Measurements from ENCODE around the gene HRG. TPM values are rescaled to one million over a fixed set of nuclear protein-coding genes. Genes with fewer than 3 reads are reported as not detected.
"Not testable (repeated sequence)": the region's sequence is repeated elsewhere in the genome, so short reads cannot be mapped to it uniquely, and the experiment has no call there.

Gene HRG
- total and polyA plus RNA-seq, 7 donors = not detected

DNA sequence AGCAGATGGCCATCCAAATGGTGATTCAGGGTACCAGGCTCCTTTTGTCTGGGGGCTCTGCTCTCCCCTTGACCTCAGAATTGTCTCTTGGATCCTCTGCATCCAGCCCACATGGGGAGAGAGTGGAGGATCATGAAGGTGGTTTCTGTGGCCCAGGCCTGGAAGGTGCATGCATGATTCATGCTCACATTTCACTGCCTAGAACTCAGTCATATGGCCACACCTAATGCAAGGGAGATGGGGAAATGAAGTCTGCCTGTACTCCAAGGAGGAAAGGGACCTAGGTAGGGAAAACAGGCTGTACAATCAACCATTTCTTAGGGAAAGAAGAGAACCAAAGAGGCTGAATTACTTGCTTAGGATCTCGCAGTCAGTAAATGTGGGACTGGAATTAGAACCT, 15.1 kb downstream of the HRG start:
- Histone ChIP-seq H3K4me1 (no peaks in the 10 kb centered on the region), H3K27ac (no peak overlapping the region), H3K27me3 (ENCODE audit: insufficient read depth in 3 of 3, low read length in 2 of 3) (peaks cover 0 to 3% (median 0%) of the 10 kb centered on the region in 3 donors), H3K4me3 (no peak overlapping the region), H3K36me3 (ENCODE audit: insufficient read depth in 1 of 2, low read depth in 1 of 2) (no peaks in the 10 kb centered on the region), H3K9me3 (no peaks in the 10 kb centered on the region)
- WGBS, 3 donors = 92 to 100% (median 100%) methylated on average over 1 of the region's 1 CpG
- DNase-seq (no peak), ATAC-seq (no peak)
- intact Hi-C loops (cut with DNase I) = no loop called here
- TF ChIP-seq, protein P1, sequence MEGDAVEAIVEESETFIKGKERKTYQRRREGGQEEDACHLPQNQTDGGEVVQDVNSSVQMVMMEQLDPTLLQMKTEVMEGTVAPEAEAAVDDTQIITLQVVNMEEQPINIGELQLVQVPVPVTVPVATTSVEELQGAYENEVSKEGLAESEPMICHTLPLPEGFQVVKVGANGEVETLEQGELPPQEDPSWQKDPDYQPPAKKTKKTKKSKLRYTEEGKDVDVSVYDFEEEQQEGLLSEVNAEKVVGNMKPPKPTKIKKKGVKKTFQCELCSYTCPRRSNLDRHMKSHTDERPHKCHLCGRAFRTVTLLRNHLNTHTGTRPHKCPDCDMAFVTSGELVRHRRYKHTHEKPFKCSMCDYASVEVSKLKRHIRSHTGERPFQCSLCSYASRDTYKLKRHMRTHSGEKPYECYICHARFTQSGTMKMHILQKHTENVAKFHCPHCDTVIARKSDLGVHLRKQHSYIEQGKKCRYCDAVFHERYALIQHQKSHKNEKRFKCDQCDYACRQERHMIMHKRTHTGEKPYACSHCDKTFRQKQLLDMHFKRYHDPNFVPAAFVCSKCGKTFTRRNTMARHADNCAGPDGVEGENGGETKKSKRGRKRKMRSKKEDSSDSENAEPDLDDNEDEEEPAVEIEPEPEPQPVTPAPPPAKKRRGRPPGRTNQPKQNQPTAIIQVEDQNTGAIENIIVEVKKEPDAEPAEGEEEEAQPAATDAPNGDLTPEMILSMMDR (IDR thresholded peaks at IDR 0.05) = no peak

DNA sequence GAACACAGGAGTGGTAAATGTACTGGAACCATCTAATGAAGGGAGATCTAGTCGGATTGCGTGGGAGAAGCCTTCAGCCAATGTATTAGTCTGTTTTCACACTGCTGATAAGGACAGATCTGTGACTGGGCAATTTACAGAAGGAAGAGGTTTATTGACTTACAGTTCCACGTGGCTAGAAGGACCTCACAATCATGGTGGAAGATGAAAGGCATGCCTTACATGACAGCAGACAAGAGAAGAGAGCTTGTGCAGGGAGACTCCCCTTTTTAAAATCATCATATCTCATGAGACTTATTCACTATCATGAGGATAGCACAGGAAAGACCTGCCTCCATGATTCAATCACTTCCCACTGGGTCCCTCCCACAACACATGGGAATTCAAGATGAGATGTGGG, 17.0 kb downstream of the HRG start:
- WGBS, 3 donors = 69 to 72% (median 71%) methylated on average over 3 of the region's 3 CpGs
- Histone ChIP-seq H3K36me3 (ENCODE audit: insufficient read depth in 1 of 2, low read depth in 1 of 2) (no peaks in the 10 kb centered on the region), H3K27me3 (ENCODE audit: insufficient read depth in 3 of 3, low read length in 2 of 3) (peaks cover 0 to 3% (median 0%) of the 10 kb centered on the region in 3 donors), H3K9me3 (no peaks in the 10 kb centered on the region), H3K4me3 (no peak overlapping the region), H3K4me1 (no peaks in the 10 kb centered on the region), H3K27ac (no peak overlapping the region)
- intact Hi-C loops (cut with DNase I) = no loop called here
- no peak for ATAC-seq
- no peak for DNase-seq
- TF ChIP-seq, protein P1 (IDR thresholded peaks at IDR 0.05) = no peak

DNA sequence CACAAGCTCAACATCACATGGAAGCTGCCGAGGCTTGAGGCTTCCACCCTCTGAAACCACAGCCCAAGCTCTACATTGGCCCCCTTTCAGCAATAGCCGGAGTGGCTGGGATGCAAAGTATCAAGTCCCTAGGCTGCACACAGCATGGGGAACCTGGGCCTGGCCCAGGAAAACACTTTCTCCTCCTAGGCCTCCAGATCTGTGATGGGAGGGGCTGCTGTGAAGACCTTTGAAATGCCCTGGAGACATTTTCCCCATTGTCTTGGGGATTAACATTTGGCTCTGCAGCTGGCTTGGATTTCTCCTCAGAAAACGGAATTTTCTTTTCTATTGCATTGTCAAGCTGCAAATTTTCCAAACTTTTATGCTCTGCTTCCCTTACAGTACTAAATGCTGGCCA, 18.2 kb downstream of the HRG start:
- H3K4me1 ChIP-seq = no peaks in the 10 kb centered on the region
- TF ChIP-seq, protein P1 (IDR thresholded peaks at IDR 0.05) = no peak
- 42 to 47% (median 45%) methylated on average over 3 of the region's 3 CpGs for WGBS, 3 donors
- H3K27ac ChIP-seq = no peak overlapping the region
- H3K4me3 ChIP-seq = no peak overlapping the region
- H3K27me3 ChIP-seq (ENCODE audit: insufficient read depth in 3 of 3, low read length in 2 of 3) = peaks cover 0 to 3% (median 0%) of the 10 kb centered on the region in 3 donors
- no peaks in the 10 kb centered on the region for H3K36me3 ChIP-seq (ENCODE audit: insufficient read depth in 1 of 2, low read depth in 1 of 2)
- intact Hi-C loops (cut with DNase I) = no loop called here
- no peak for DNase-seq
- no peaks in the 10 kb centered on the region for H3K9me3 ChIP-seq
- ATAC-seq = no peak

DNA sequence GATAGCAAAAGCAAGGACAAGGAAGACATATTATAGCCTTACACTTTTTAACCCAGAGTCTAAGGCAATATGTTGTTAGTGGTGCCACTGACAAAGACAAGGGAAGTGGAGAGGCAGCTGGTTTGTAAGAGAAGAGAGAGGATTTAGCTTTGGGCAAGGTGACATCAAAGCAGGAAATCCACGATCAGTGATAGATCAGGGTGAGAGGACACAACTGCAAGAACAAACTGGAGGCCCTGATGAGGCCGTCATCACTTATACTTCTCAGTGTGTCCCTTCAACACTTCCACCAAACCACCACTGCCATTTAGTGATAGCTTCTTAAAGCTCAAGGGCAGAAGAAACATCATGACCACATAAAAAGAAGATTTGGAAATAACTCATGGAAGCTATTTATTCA, 20.7 kb downstream of the HRG start:
- H3K4me3 ChIP-seq; H3K36me3 ChIP-seq (ENCODE audit: insufficient read depth in 1 of 2, low read depth in 1 of 2); intact Hi-C loops (cut with DNase I); H3K27ac ChIP-seq; ATAC-seq; H3K27me3 ChIP-seq (ENCODE audit: insufficient read depth in 3 of 3, low read length in 2 of 3); H3K9me3 ChIP-seq; H3K4me1 ChIP-seq; DNase-seq: not testable (repeated sequence)
- WGBS, 3 donors = 68 to 76% (median 70%) methylated on average over 2 of the region's 2 CpGs

DNA sequence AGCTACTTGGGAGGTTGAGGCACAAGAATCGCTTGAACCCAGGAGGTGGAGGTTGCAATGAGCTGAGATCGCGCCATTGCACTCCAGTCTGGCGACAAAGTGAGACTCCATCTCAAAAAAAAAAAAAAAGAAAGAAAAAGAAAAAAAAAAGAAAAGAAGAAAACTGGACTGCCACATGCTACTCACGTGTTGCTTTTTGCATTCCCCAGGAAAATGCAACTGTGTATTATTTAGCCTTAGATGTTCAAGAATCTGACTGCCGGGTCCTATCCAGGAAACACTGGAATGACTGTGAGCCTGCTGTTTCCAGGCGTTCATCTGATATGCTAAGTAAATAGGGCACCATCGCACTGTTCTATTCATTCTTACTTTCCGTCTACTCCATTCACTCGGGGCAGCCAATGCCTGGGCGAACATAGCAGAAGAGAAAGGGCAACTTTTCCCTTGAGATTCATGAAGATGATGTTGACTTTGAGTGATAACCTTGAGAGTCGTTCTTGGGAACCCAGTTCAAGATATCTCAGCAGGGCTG, 21.4 kb downstream of the HRG start:
- Histone ChIP-seq H3K9me3 (no peaks in the 10 kb centered on the region), H3K4me1 (no peaks in the 10 kb centered on the region), H3K4me3 (no peak overlapping the region), H3K36me3 (ENCODE audit: insufficient read depth in 1 of 2, low read depth in 1 of 2) (no peaks in the 10 kb centered on the region), H3K27ac (no peak overlapping the region), H3K27me3 (ENCODE audit: insufficient read depth in 3 of 3, low read length in 2 of 3) (peaks cover 0 to 3% (median 0%) of the 10 kb centered on the region in 3 donors)
- WGBS, 3 donors = 84 to 86% (median 86%) methylated on average over 12 of the region's 12 CpGs
- ATAC-seq (no peak), DNase-seq (no peak)
- TF ChIP-seq, protein P1 (IDR thresholded peaks at IDR 0.05) = no peak
- intact Hi-C loops (cut with DNase I) = no loop called here

DNA sequence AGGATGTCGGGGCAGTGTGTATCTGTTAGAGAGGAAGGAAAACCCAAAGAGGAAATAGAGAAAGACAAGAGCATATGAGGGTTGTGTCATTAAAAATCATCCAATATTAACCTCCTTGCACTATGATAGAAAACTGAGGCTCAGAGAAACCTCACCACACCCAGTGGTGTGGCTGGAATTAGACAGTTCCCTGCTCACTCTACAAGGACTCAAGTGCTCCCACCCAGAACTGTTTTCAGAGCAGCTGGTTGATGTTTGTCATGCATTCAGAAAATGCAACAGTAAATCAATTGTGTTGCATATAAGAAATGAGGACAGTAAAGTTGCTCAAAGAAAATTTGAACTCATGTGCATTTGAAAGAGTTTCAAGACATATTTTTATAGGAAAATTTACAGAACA, 24.5 kb downstream of the HRG start:
- DNase-seq; H3K36me3 ChIP-seq (ENCODE audit: insufficient read depth in 1 of 2, low read depth in 1 of 2); ATAC-seq; H3K9me3 ChIP-seq; H3K4me1 ChIP-seq; H3K27me3 ChIP-seq (ENCODE audit: insufficient read depth in 3 of 3, low read length in 2 of 3); H3K27ac ChIP-seq; intact Hi-C loops (cut with DNase I); H3K4me3 ChIP-seq: not testable (repeated sequence)
- 70 to 91% (median 81%) methylated on average over 1 of the region's 1 CpG for WGBS, 3 donors

Data from psoas muscle (tissue), 8 donors.